Activated CD8-positive, alpha-beta memory T cell treated with anti-CD3 and anti-CD28 coated beads for 48 hours (primary cell): ENCODE measurements around the gene IFT27.

Source experiments
- DNase-seq, 3 experiments: peaks; one replicate each; pipeline ENCODE4 v3.0.0-alpha.2; 2020; ENCODE audit warnings: low read depth in 2 of 3, low spot score in 2 of 3

IFT27 gene, protein sequence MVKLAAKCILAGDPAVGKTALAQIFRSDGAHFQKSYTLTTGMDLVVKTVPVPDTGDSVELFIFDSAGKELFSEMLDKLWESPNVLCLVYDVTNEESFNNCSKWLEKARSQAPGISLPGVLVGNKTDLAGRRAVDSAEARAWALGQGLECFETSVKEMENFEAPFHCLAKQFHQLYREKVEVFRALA

DNA sequence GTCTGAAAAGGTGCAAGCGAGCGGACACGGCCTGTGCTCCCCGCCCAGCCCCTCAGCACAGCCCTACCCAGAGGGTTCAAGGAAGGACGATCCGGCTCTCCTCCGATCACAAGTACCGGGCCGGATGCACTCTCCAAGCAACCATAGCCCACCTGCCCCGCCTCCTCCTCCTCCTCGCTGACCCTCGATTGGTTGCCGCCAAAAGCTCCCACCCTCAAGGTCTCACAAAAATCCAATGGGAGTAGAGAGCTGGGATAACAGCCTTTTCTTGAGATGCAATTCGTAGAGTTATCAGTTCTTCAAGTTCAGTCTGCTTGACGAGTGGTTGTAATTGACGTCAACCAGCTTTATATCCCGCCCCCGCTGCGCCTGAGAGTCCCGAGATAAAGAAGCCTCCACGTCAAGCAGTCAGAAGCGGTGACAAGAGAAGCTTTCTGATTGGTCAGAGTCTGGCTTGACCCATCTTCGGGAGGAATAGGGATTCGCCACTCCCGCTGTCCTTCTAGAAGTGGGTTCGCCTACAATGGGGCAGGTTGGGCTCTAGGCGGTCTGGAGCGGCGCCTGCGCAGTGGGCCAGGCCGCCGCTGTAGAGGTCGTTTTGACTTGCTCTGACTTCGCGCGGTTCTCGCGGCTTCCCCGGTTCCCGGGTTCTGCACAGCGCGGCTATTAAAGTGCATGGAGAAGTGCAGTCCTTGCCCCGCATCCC is at the start of gene IFT27:
Gene IFT27, minus strand, starts transcription at position 156 of the 706 bp plus-strand sequence. CDS start 412 bp downstream, outside the sequence.
- DNase-seq = peak; percentile 61 to 85 (median 77)

DNA sequence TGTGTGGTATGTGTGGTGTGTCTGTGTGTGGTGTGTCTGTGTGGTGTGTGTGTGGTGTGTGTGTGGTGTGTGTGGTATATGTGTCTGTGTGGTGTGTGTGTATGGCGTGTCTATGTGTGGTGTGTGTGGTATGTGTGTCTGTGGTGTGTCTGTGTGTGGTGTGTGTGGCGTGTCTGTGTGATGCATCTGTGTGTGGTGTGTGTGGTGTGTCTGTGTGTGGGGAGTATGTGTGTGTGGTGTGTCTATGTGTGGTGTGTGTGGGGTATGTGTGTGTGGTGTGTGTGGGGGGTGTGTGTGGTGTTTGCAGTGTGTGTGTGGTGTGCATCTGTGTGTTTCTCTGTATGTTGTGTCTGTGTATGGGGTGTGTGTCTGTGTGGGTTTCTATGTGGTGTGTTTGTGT is 48.7 kb upstream of the IFT27 start:
- no peak for DNase-seq

DNA sequence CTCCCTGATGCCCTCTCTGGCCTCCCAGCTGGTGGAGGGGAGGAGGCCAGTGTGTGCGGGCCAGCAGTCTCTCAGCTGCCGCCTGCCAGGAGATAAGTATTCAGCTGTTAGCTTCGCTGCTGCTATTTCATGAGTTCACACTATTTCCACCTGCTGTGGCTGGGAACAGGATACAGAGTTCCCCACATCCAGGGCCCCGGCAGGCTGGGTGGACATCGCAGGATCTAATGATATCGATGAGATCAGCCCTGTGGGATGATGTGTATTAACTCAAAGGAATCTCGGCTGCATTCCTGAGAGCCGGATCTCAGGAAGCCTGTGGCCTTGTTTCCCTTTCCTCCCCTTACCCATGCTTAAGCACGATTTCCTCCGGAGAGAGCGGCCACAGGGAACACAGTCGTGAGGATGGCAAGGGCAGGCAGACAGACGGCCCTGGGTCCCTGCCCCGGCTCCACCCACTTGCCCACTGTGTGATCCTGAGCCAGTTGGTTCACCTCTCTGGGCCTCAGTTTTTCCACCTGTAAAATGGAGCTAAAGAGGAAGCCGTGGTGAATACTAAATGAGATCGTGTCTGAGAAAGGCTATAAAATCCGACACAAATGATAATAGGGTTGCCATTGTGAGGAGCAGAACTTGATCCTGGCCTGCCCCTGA is 47.4 kb upstream of the IFT27 start:
- no peak for DNase-seq

DNA sequence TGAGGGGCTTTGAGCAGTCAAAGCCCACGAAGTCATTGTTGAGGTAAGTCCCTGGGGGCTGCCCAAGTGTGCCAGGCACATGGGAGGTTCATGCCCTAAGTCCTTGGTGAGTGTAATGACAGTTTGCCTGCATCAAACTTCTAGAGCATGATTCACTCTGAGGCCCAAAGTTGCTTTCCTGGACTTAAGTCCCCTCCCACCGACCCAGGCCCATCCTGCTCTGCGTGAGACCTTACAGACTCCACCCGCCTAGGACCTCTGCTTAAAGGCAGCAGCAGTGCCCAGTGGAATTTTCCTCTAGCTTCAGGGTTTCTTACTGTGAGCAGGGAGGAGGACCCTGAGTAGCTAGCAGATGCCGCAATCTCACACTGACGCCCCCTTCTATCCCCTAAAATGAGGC is 46.7 kb upstream of the IFT27 start:
- no peak for DNase-seq

DNA sequence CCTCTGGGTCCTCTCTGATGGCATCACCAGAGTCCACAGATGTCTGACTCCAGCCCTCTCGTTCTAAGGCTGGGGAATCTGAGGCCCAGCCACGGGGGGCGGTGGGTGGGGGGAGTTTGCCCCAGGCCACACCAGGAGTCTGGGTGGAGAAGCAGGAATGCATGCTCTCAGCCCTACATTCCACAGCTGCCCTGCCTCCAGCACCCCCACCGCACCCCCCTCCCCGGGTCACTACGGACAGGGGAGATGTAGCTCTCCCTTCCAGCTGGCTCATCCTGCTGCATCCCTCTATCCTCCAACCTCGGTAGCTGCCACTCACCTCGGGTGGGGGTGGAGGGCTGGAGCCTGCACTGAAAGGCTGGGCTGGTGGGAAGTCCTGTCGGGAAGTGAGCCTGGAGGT is 43.2 kb upstream of the IFT27 start:
- no peak for DNase-seq

DNA sequence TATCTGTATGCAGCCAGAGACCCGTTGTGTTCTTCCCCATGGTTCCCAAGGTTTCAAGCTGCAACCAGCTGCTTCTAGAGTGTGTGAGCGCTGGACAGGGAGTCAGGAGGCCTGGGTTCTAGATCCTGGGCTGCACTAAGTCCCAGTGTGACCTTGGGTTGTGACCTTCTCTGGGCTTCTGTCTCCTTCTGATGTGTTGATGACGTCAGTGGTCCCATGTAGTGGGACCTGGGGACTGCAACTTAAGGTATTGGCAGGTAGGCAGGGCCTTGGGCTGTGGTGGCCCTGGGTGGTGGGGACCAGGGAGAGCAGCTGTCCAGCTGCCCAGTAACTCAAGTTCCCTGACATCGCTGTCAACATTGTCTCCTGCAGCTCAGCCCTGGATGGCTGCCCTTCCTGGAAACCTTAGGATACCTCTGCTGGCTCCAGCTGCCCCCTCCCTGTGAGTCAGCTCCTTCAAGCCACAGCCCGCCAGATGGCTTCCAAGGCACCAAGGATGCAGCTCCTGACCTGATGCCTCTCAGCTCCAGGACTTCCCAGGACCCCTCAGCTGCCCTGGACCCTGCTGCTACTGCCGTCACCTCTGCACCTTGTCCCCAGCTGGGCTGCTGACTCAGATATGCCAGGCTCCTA is 42.2 kb upstream of the IFT27 start:
- no peak for DNase-seq

DNA sequence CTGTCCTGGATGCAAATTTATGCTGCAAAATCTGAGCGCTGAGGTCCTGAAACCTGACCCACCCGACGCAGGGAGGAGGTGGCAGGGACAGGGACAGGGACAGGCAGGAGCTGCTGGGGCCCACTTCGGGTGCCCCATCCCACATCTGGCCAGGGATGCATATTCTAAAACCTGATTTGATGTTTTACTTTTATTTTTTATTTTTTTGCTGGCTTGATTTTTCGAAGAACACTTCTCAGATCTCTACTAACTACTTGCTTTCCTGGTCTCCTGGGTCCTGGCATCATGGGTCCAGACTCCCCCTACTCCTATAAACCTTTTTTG is 41.6 kb upstream of the IFT27 start:
- DNase-seq = no peak

DNA sequence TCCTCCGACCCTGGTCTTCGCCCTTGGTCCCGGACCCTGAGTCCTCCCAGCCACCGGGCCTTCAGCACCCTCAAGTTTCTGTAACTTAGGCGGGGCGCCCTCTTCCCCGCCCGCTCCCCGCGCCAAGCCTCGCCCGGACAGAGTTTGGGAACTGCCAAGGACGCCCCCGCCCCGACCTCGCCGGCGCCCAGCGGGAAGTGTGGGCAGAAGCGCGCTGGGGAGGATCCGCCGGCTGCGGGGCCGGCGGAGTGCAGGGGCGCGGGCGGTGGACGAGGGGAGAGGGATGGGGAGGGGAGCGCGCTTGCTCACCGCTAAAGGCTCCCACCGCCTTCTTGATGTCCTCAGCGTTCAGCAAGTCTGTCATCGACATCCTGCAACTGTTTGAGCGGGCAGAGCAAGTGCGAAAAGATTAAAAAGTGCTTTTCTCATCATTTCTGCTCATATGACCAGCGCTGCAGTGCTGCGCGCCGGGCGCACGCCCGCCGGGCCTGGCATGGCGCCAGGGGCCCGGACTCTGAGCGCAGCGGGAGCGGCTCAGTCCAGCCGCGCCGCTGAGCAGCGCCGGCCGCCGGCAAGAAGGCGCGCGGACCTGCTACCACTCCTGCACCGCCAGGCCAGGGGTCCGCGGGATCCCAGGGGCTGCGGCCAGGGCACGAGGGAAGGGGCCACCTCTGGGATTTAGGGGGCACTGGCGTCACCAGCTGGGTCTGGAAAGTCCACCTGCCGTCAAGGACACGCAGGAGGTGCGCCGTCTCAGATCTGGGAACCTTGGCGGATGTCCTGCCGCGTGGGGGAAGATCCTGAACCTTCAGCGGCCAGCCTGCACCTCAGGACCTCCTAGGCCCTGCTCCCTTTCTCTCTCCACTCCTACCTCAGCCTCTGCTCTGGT is 41.0 kb upstream of the IFT27 start, which contains the start of gene PVALB:
Gene PVALB, minus strand, starts transcription at position 400 of the 889 bp plus-strand sequence. Its CDS starts 30 bp downstream, at position 370.
- DNase-seq = no peak

DNA sequence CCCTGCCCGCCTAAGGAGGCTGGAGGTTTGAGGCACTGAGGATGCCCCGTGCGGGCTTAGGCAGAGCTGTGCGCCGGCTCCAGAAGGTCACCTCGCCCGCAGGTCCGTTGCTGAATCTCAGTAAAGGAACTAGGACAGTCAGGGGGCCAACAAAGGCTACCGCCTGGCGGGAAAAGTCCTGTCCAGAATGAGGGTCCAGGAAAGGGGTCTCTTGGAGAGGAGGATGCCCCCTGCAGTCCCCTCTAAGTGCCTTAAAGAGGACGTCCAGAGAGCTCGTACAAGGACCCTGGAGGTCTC is 40.4 kb upstream of the IFT27 start:
- no peak for DNase-seq

DNA sequence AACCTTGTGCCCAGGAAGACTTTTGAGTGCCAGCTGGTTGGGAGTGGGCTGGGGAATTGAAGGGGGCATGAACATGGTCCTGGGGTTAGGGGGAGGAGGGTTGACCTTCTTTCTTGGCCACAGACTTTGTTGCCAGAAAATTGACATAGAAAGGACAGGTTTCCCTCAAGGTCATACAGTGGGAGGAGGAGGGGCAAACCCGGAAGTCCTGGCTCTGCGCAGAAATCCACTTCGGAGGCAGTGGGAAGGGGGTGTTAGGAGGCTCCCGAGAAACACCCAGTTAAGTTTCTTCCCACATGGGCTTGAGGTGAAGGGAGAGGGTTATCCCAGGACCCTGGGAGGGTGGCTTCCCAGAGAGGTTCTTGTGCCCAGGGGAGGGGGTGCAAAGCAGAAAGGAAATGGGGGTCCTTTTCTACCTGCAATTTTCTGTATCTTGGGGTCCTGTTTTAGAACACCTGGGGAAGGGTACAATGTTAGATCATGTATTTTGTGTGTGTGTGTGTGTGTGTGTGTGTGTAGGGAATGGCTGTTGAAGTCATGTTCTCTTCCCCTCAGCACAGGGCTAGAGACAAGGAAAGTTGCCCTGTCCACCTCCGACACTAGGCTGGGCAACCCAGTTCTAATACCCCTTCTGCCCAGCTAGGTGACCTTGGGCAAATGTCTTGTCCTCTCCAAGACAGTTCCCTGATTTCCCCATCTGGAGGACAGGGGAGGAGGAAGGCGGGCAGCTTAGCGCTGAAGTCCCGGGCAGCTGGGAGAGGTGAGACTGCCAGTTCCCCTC is 39.8 kb upstream of the IFT27 start:
- no peak for DNase-seq

DNA sequence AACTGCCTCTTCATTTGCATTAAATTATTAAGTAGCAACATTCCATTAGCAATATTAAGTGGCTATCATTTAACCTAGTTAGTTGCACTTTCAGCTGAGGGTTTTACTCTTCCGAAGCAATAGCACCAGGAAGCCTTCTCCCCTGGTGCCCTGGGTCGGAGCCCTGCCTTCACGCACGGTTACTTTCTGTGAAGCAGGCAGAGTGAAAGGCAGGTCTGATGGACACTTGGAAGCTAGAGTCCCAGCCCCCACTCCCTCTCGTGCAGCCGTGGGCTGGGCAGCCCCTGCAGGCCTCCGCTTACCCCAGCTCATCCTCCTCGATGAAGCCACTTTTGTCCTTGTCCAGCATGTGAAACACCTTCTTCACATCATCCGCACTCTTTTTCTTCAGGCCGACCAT is 38.9 kb upstream of the IFT27 start:
- no peak for DNase-seq

DNA sequence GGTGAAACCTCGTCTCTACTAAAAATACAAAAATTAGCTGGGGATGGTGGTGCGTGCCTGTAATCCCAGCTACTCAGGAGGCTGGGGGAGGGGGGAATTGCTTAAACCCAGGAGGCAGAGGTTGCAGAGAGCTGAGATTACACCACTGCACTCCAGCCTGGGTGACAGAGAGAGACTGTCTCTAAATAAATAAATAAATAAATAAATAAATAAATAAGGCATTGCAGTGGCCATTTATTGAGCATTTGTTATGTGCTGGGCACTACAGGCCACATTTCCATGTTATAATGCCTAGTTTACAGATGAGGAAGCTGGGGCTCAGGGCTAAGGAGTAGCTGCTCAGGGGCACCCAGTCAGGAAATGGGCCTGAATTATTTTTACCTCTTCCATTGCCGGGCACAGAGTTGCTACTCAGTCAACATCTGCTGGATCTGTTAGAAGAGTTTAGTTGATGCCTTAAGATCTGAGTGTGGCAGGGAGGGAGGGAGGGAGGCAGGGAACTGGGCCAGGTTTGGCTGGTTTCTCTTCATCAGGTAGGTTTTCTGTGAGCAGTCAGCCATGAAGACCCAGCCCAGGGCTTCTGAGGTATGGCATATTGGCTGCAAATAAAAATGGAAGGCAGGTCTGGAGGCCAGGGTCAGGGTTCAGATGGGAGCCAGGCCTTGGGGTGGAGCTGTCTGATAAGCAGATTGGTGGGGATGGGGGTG is 35.3 kb upstream of the IFT27 start:
- DNase-seq = no peak

DNA sequence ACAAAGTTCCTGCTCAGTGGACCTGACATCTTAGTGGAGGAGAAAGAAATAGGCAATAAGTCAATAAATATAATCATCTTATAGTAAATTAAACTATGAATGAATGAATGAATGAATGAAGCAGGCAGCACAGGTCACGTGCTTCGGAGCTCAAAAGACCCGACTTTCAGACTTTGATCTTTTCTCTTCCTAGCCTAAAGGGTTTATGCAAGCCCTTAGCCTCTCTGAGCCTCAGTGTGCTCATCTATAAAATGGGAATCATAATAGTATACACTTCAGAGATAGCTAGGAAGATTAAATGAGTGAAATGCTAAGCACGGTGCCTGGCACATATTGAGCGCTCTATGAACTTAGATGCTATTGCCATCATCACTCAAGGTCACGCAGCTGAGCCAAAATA is 33.4 kb upstream of the IFT27 start:
- no peak for DNase-seq

DNA sequence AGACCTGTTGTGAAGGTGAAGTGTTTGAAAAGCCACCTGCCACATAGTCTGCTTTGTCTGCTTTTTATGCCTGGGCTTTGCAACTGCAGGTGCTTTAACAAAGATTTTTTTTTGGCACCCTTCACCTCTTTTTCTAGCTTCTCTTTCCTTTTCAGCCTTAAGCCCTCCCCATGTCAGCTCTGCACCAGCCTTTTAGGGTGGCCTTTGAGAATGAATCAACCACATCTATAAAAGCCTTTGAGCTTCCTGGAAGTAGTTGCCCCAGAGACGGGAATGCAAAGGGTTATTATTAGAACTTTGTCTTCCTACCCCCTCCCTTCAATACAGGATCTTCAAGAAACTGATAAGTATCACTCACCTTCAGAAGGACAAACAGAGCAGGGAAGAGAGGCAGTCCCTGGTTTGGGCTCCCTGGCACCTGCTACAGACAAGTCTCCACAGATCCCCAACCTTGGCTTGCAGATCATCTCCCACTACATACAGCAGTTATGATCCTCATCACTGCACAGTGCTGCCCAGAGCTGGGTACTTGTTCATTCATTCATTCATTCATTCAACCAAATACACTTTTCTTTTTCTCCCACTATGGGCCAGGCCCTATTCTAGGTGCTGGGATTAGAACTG is 32.9 kb upstream of the IFT27 start:
- DNase-seq = no peak

DNA sequence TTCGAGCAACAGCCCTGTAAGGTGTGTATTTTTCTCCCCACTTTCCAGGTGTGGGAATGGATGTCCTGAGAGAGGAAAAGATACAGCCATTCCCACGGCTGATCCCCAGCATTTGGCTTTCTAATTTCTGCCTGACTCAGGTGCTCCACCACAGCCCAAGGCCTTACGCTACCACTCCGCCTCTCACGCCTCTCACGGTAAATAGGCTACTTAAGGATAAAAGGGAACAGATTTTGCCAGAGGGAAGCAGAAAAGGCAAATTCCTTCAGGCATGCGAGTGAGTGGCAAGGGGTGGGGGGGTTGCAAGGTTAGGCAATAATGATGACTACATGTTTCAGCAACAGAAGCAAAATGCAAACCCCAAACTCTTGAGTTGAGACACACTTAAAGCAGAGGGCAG is 31.7 kb upstream of the IFT27 start:
- no peak for DNase-seq

DNA sequence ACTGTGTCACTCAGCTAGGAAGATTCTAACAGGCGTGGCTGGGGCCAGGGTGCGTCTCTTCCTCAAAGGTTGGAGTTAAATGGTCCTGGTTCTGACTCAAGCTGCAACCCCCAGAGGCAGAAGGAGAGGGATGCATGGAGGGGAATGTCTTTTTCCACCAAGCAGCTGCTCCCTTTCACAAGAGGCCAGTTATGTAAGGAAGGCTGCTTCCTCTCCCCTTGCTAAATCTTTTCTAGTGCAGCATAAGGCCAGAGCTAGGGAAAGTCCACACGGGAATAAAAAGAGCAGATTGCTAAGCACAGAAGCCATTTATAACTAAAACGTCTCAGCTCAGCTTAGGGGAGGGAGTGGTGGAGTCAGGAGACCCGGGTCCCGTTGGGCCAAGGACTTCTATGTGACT is 30.9 kb upstream of the IFT27 start:
- no peak for DNase-seq

DNA sequence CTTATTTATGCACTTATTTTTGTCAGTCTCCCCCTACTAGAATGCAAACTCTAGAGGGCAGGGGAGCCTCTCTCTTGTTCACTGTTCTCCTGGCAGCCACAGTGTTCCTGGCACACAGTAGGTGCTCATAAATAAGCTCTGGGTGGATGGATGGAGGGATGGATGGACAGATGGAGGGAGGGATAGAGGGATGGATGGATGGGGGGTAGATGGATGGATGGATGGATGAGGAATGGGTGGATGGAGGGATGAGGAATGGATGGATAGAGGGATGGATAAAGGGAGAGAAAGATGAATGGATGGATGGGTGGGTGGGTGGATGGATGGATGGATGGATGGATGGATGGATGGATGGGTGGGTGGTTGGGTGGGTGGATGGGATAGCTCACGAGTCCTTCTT is 27.4 kb upstream of the IFT27 start:
- no peak for DNase-seq

DNA sequence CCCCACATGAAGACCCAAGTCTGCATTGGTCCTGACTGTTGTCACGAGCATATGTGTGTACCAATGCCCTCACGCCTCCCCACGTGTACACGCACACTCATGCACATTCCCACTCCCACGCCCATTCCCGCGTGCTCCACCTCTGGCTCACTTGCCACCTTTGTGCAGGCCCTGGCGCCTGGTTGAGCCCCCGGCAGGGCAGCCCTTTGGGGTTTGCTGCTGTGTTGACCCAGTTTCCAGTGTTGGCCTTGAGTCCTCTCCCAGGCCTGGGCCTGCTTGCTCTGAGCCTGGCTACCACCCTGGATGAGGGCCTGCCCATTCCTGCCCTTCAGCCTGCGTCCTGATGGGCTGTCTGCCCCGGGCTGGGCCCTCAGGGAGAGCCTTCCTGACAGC is 22.8 kb upstream of the IFT27 start:
- no peak for DNase-seq

DNA sequence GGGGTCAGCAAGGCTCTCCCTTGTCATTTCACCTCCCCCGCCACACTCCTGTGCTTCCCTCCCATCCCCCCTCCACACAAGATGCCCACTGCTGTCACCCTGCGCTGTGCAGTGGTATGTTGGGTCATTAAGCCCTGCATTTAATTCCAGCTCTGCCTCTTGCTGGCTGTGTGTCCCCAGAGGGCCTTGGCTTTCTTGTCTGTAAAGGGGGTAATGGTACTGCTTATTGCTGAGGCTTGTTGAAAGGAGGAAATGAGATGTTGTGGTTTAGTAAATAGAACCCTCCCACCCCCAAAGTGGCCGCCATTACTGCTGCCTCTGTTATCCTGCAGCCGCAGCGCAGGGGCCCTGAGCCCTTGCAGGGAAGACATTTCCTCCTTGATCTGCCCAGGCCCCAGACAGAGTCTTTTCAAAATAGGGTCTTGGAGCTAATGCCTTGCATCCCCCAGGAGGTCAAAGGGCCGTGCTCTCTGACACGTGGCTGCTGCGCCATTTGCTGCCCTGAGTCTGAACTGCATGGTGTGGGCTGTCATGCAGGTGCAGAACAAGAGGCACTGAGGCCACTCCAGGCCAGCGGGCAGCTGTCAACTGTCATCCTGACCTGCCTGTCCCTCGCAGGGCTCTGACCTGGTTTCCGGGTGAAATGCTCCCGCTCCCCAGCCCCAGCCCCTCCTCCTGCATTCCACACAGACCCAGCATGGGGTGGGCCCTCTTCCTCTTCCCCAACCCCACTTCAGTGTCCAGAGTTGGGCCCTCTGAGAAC is 22.2 kb upstream of the IFT27 start:
- DNase-seq = no peak
